H1 (cell line): Measurements from ENCODE around the gene NUAK1. TPM values are rescaled to one million over a fixed set of nuclear protein-coding genes. Genes with fewer than 3 reads are reported as not detected.

Experiments used
- CTCF ChIA-PET: fragments of 300-600 bp; sonication (Branson Sonifier 250); formaldehyde crosslinking; loops from one replicate; lab custom pipeline; 2021; ENCODE audit not compliant: partially characterized antibody; lab: Charles Lee
- POLR2A ChIA-PET: fragments of 300-600 bp; sonication (Branson Sonifier 250); formaldehyde crosslinking; loops from one replicate; lab custom pipeline; 2021; ENCODE audit warnings: inconsistent platforms; ENCODE audit not compliant: partially characterized antibody; lab: Charles Lee
- DNase-seq, 2 experiments: peaks; one replicate each; pipeline versions ENCODE4 v3.0.0 to v3.0.0-alpha.2; 2010 to 2022; ENCODE audit warnings: low spot score in 2 of 2, low read depth in 1 of 2, mixed read lengths in 1 of 2
- FAIRE-seq: peaks from 2 replicates; lab custom pipeline; 2011; peaks lifted over from hg19 to GRCh38; lab: Jason Lieb, UNC
- H2AFZ ChIP-seq: 2 replicates; pipeline ENCODE4 v1.8.1; 2012; ENCODE audit warnings: low read length, inconsistent platforms
- H2AK5ac ChIP-seq: 2 replicates; pipeline ENCODE4 v1.6.1; 2013; ENCODE audit warnings: low read depth, low read length
- H2BK120ac ChIP-seq: replicated peaks from 2 replicates; pipeline ENCODE3; 2013; ENCODE audit warnings: low read depth, low read length, inconsistent platforms
- H2BK12ac ChIP-seq: 2 replicates; pipeline ENCODE4 v1.6.1; 2013; ENCODE audit warnings: low read depth, low read length
- H2BK15ac ChIP-seq: 2 replicates; pipeline ENCODE4 v1.6.1; 2013; ENCODE audit warnings: low read length
- H2BK20ac ChIP-seq: 2 replicates; pipeline ENCODE4 v1.6.1; 2013; ENCODE audit warnings: low read length
- H2BK5ac ChIP-seq: 2 replicates; pipeline ENCODE4 v1.6.1; 2013; ENCODE audit warnings: low read depth, low read length
- H3K14ac ChIP-seq: 2 replicates; pipeline ENCODE4 v1.6.1; 2013; ENCODE audit warnings: inconsistent platforms; ENCODE audit not compliant: insufficient read length
- H3K18ac ChIP-seq: 2 replicates; pipeline ENCODE4 v1.6.1; 2013; ENCODE audit warnings: low read length; ENCODE audit errors: extremely low read depth
- H3K23ac ChIP-seq: 2 replicates; pipeline ENCODE4 v1.6.1; 2013; ENCODE audit warnings: inconsistent platforms; ENCODE audit not compliant: insufficient read length
- H3K23me2 ChIP-seq: 2 replicates; pipeline ENCODE4 v1.6.1; 2013; ENCODE audit warnings: low read depth, low read length
- H3K27ac ChIP-seq: 2 replicates; pipeline ENCODE4 v1.6.1; 2011; ENCODE audit warnings: low read depth, low read length, inconsistent platforms
- H3K27me3 ChIP-seq, 4 experiments: replicated peaks in 1 of 4; 1 replicate in 1 of 4; 2 replicates in 3 of 4; pipeline versions ENCODE4 v1.6.1 to v1.8.1; 2011 to 2013; ENCODE audit warnings: low read length in 3 of 4, mild to moderate bottlenecking in 3 of 4, inconsistent platforms in 2 of 4, mixed read lengths in 2 of 4, moderate library complexity in 1 of 4; ENCODE audit not compliant: control insufficient read depth in 3 of 4, insufficient read depth in 3 of 4; ENCODE audit errors: extremely low read depth in 1 of 4
- H3K36me3 ChIP-seq, 4 experiments: 2 replicates each; pipeline versions ENCODE4 v1.6.1 to v1.8.1; 2011 to 2013; ENCODE audit warnings: mild to moderate bottlenecking in 4 of 4, low read length in 3 of 4, moderate library complexity in 2 of 4, control low read depth in 1 of 4, inconsistent platforms in 1 of 4; ENCODE audit not compliant: insufficient read depth in 4 of 4, control insufficient read depth in 2 of 4
- H3K4ac ChIP-seq: replicated peaks from 2 replicates; pipeline ENCODE3; 2013; ENCODE audit warnings: low read length, low read depth, mixed read lengths, inconsistent platforms; ENCODE audit not compliant: insufficient read length
- H3K4me1 ChIP-seq, 4 experiments: replicated peaks in 1 of 4; 1 replicate in 1 of 4; 2 replicates in 3 of 4; pipeline versions ENCODE4 v1.6.1 to v1.8.1; 2011 to 2013; ENCODE audit warnings: low read length in 3 of 4, inconsistent platforms in 2 of 4, mixed read lengths in 1 of 4; ENCODE audit not compliant: insufficient read depth in 4 of 4, control insufficient read depth in 3 of 4
- H3K4me2 ChIP-seq, 2 experiments: 2 replicates each; pipeline versions ENCODE4 v1.6.1 to v1.8.1; 2011 to 2013; ENCODE audit warnings: low read depth in 2 of 2, low read length in 2 of 2, control low read depth in 1 of 2, inconsistent platforms in 1 of 2, mild to moderate bottlenecking in 1 of 2; ENCODE audit not compliant: insufficient read depth in 1 of 2
- H3K4me3 ChIP-seq, 4 experiments: fragments of 200-600, 300-600 bp in 1 of 4; sonication (generic), shearing (Covaris generic), sonication (Bioruptor Twin) in 1 of 4; 2 replicates each; pipeline versions ENCODE4 v1.5.1 to v1.8.1; 2011 to 2016; ENCODE audit warnings: low read length in 4 of 4, low read depth in 3 of 4, control low read depth in 2 of 4, inconsistent platforms in 2 of 4, mild to moderate bottlenecking in 2 of 4, mixed read lengths in 1 of 4, moderate library complexity in 1 of 4; ENCODE audit not compliant: insufficient read depth in 2 of 4; ENCODE audit errors: extremely low read depth in 1 of 4
- H3K56ac ChIP-seq: replicated peaks from 2 replicates; pipeline ENCODE3; 2013; ENCODE audit warnings: low read depth, mild to moderate bottlenecking, mixed read lengths, low read length, inconsistent platforms; ENCODE audit not compliant: insufficient read length
- H3K79me1 ChIP-seq: 2 replicates; pipeline ENCODE4 v1.6.1; 2013; ENCODE audit warnings: low read depth, low read length, control low read depth
- H3K79me2 ChIP-seq, 2 experiments: 2 replicates each; pipeline versions ENCODE4 v1.6.1 to v1.8.1; 2012 to 2013; ENCODE audit warnings: low read length in 2 of 2, mild to moderate bottlenecking in 2 of 2, inconsistent platforms in 1 of 2; ENCODE audit not compliant: insufficient read depth in 2 of 2, control insufficient read depth in 1 of 2
- H3K9ac ChIP-seq, 4 experiments: replicated peaks in 1 of 4; 1 replicate in 1 of 4; 2 replicates in 3 of 4; pipeline versions ENCODE4 v1.6.1 to v1.8.1; 2011 to 2013; ENCODE audit warnings: low read depth in 3 of 4, low read length in 3 of 4, control low read depth in 2 of 4, mild to moderate bottlenecking in 2 of 4, moderate library complexity in 2 of 4, inconsistent platforms in 1 of 4; ENCODE audit errors: extremely low read depth in 1 of 4
- H3K9me3 ChIP-seq, 2 experiments: 2 replicates each; pipeline versions ENCODE4 v1.6.1 to v1.8.1; 2012 to 2013; ENCODE audit warnings: mild to moderate bottlenecking in 2 of 2, moderate library complexity in 2 of 2, control low read depth in 1 of 2, inconsistent platforms in 1 of 2, low read depth in 1 of 2, low read length in 1 of 2, mixed read lengths in 1 of 2; ENCODE audit not compliant: insufficient read depth in 2 of 2
- H4K20me1 ChIP-seq, 2 experiments: replicated peaks in 1 of 2; 2 replicates each; pipeline versions ENCODE3 to v1.8.1; 2011 to 2013; ENCODE audit warnings: inconsistent platforms in 2 of 2, low read length in 2 of 2, mild to moderate bottlenecking in 1 of 2; ENCODE audit not compliant: insufficient read depth in 2 of 2, control insufficient read depth in 1 of 2
- H4K5ac ChIP-seq: 2 replicates; pipeline ENCODE4 v1.6.1; 2013; ENCODE audit warnings: low read length, low read depth, mixed read lengths, inconsistent platforms; ENCODE audit not compliant: insufficient read length
- H4K8ac ChIP-seq: 2 replicates; pipeline ENCODE4 v1.8.0; 2013; ENCODE audit warnings: mild to moderate bottlenecking, moderate library complexity, low read length, inconsistent platforms; ENCODE audit not compliant: insufficient read depth; ENCODE audit errors: extremely low read depth
- H4K91ac ChIP-seq: replicated peaks from 2 replicates; pipeline ENCODE3; 2013; ENCODE audit warnings: low read length, mixed read lengths, inconsistent platforms; ENCODE audit not compliant: insufficient read length
- KDM1A ChIP-seq: fragments of 200-600, 300-600 bp; sonication (generic); IDR thresholded peaks from 2 replicates; pipeline ENCODE4 v1.7.1; 2016; ENCODE audit warnings: mild to moderate bottlenecking, low read length, borderline replicate concordance
- WGBS, 2 experiments: shearing (Covaris generic) in 1 of 2; methylation state at CpG; one replicate each; pipeline versions ENCODE4 v1.1.6 to v1.1.7; 2013 to 2015; ENCODE audit warnings: low lambda C conversion rate in 2 of 2, mixed read lengths in 2 of 2, inconsistent platforms in 1 of 2, low coverage in 1 of 2, missing lambda C conversion rate in 1 of 2; ENCODE audit not compliant: insufficient replicate concordance in 2 of 2, insufficient coverage in 1 of 2, insufficient read length in 1 of 2; ENCODE audit errors: extremely low coverage in 1 of 2, missing lambda C conversion rate in 1 of 2; 5-methylcytosine and 5-hydroxymethylcytosine counted together
- polyA plus RNA-seq, 7 experiments: library from polyadenylated mRNA; depleted of rRNA in 3 of 7; stranded (reverse) in 5 of 7; unstranded in 2 of 7; fragments of >200 nt in 5 of 7; fragments of 200-250 nt in 2 of 7; gene quantifications; 1 replicate in 5 of 7; 2 replicates in 1 of 7; 4 replicates in 1 of 7; pipeline versions ENCODE4 v1.2.1 to v1.2.3, GENCODE V29; 2011 to 2013; ENCODE audit warnings: missing spikeins in 2 of 7, mixed read lengths in 2 of 7
- total RNA-seq: library from RNA; stranded (reverse); fragmentation: NEBNext Ultra II Directional; extraction: Animal tissue kit (Norgen Biotek cat#: 25700); gene quantifications from 2 replicates; pipeline ENCODE4 v1.2.1, GENCODE V29; 2021

Gene NUAK1
- total and polyA plus RNA-seq, 2 of the 8 experiments (the other 6 are each of a cell fraction or from before 2014, with no cell fraction given) = 6.7 to 18.2 TPM

DNA sequence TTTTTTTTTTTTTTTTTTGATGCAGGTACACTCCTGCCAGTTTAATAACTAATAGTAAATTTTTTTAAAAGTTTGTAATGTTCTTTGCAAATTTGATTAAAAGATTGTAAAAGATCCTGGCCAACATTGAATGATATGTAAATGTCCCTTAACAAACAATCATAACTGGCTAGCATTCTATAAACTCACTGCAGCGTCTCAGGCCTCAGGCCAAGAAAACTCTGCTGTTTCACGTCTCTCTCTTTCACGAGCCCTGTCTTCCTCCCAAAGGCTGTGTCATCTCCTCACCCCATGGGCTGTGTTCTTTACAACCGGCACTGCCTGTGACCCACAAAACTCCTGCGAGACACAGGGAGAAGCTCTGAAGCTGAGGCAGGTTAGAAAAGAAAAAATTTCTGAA is 103.3 kb downstream of the NUAK1 start:
- no peaks in the 10 kb centered on the region for H3K36me3 ChIP-seq
- no peaks in the 10 kb centered on the region for H3K9me3 ChIP-seq
- no peak overlapping the region for H3K4me3 ChIP-seq
- 90% methylated on average over 5 of the region's 5 CpGs; no CpG with 5 or more reads in 1 of the 2 experiments for WGBS, 2 experiments
- no peak overlapping the region for H3K27ac ChIP-seq
- no peak overlapping the region for H2BK15ac ChIP-seq
- no peak overlapping the region for H3K9ac ChIP-seq
- no peaks in the 10 kb centered on the region for H3K79me1 ChIP-seq
- H2BK120ac ChIP-seq = no peak overlapping the region
- H4K8ac ChIP-seq = no peak overlapping the region
- H3K4me2 ChIP-seq = no peak overlapping the region
- FAIRE-seq (no peak), DNase-seq (no peak)
- peaks cover 0 to 5% (median 2%) of the 10 kb centered on the region in 4 experiments; a peak in 5 of 7 replicates for H3K4me1 ChIP-seq
- no peak overlapping the region for H4K5ac ChIP-seq
- no peaks in the 10 kb centered on the region for H4K20me1 ChIP-seq
- no peaks in the 10 kb centered on the region; a peak in 1 of 7 replicates for H3K27me3 ChIP-seq
- no peak overlapping the region for H2BK20ac ChIP-seq
- POLR2A ChIA-PET = no interaction called here
- no peaks in the 10 kb centered on the region for H3K79me2 ChIP-seq
- H3K4ac ChIP-seq = no peak overlapping the region
- no peak overlapping the region for H2AFZ ChIP-seq
- CTCF ChIA-PET = interaction anchor here (0.6 to 0.7 kb wide), 2 partner anchors 32 to 34 kb away, joined by 3 to 4 read pairs; no protein-coding TSS in a partner anchor
- no peak for TF ChIP-seq KDM1A
- no peak overlapping the region for H4K91ac ChIP-seq
- H3K23me2 ChIP-seq = no peaks in the 10 kb centered on the region; the same call in 1 of the 2 replicates
- H2BK5ac ChIP-seq = no peak overlapping the region
- no peak overlapping the region for H3K56ac ChIP-seq
- no peak overlapping the region for H3K14ac ChIP-seq
- H2AK5ac ChIP-seq = no peak overlapping the region
- H2BK12ac ChIP-seq = no peak overlapping the region
- H3K18ac ChIP-seq = no peak overlapping the region
- H3K23ac ChIP-seq = no peak overlapping the region
